HepG2 (cell line): ENCODE data around the gene CCN6. TPM values are rescaled to one million over a fixed set of nuclear protein-coding genes. Genes with fewer than 3 reads are reported as not detected.

Source experiments
- ATAC-seq: fragments of 200-7000 bp; cut with Tn5 transposase; 3 replicates; pipeline ENCODE4 v1.9.1; 2020; ENCODE audit warnings: mild to moderate bottlenecking, moderate library complexity
- BruUV-seq: library from RNA; stranded (reverse); fragments of 400-500 nt; replicated peaks from 2 replicates; lab custom pipeline; 2021; lab: Mats Ljungman, UMichigan
- CTCF ChIA-PET: fragments of 300-600 bp; formaldehyde crosslinking; extraction: SDS; loops from one replicate; lab custom pipeline; 2021; ENCODE audit warnings: low total read pairs, inconsistent platforms, low intra/inter-chr PET ratio; lab: Yijun Ruan, JAX
- POLR2A ChIA-PET: fragments of 350-600 bp; sonication (Branson Sonifier 250); formaldehyde crosslinking; loops from one replicate; lab custom pipeline; 2020; ENCODE audit warnings: antibody characterized with exemption, inconsistent platforms; lab: Yijun Ruan, JAX
- DNase-seq: peaks from one replicate; pipeline ENCODE4 v3.0.0-alpha.2; 2015; ENCODE audit warnings: low spot score
- FAIRE-seq: peaks from 3 replicates; lab custom pipeline; 2011; peaks lifted over from hg19 to GRCh38; lab: Jason Lieb, UNC
- H2AFZ ChIP-seq: one replicate; pipeline ENCODE4 v1.6.1; 2011; ENCODE audit warnings: low read length, inconsistent platforms
- H3K27ac ChIP-seq: fragments of 300-600 bp; 3 replicates; pipeline ENCODE4 v1.8.0; 2011; ENCODE audit warnings: mixed run types, mild to moderate bottlenecking, mixed read lengths, low read length, inconsistent platforms; ENCODE audit not compliant: insufficient read depth; ENCODE audit errors: extremely low read length
- H3K27me3 ChIP-seq, 2 experiments: fragments of 200-600 bp in 1 of 2; 2 replicates in 1 of 2; 3 replicates in 1 of 2; pipeline versions ENCODE4 v1.6.0 to v1.8.0; 2011; ENCODE audit warnings: low read length in 2 of 2, mild to moderate bottlenecking in 2 of 2, moderate library complexity in 2 of 2, inconsistent platforms in 1 of 2; ENCODE audit not compliant: insufficient read depth in 2 of 2, control insufficient read depth in 1 of 2
- H3K36me3 ChIP-seq, 2 experiments: fragments of 200-600 bp in 1 of 2; replicated peaks in 1 of 2; 2 replicates in 1 of 2; 3 replicates in 1 of 2; pipeline versions ENCODE4 v1.5.1 to v1.8.0; 2011; ENCODE audit warnings: low read length in 2 of 2, inconsistent platforms in 1 of 2; ENCODE audit not compliant: insufficient read depth in 2 of 2, control insufficient read depth in 1 of 2
- H3K4me1 ChIP-seq: 2 replicates; pipeline ENCODE4 v1.5.1; 2012; ENCODE audit warnings: low read length, inconsistent platforms; ENCODE audit not compliant: insufficient read depth
- H3K4me2 ChIP-seq: 2 replicates; pipeline ENCODE4 v1.6.0; 2011; ENCODE audit warnings: low read depth, low read length, inconsistent platforms
- H3K4me3 ChIP-seq, 3 experiments: fragments of 200-600 bp in 1 of 3; sonication (generic), shearing (Covaris generic) in 1 of 3; replicated peaks in 1 of 3; 2 replicates each; pipeline ENCODE4 v1.5.1; 2011 to 2016; ENCODE audit warnings: low read length in 3 of 3, inconsistent platforms in 2 of 3, low read depth in 2 of 3, mild to moderate bottlenecking in 2 of 3, control low read depth in 1 of 3, mixed read lengths in 1 of 3; ENCODE audit not compliant: insufficient read depth in 1 of 3
- H3K79me2 ChIP-seq: one replicate; pipeline ENCODE4 v1.6.1; 2011; ENCODE audit warnings: low read length, inconsistent platforms; ENCODE audit not compliant: insufficient read depth
- H3K9ac ChIP-seq: 2 replicates; pipeline ENCODE4 v1.6.0; 2011; ENCODE audit warnings: mild to moderate bottlenecking, low read depth, low read length, inconsistent platforms; ENCODE audit not compliant: insufficient read depth
- H3K9me3 ChIP-seq: 2 replicates; pipeline ENCODE4 v1.5.1; 2012; ENCODE audit warnings: mild to moderate bottlenecking, low read length
- H4K20me1 ChIP-seq: 2 replicates; pipeline ENCODE4 v1.6.0; 2011; ENCODE audit warnings: inconsistent platforms, mild to moderate bottlenecking, low read length, moderate library complexity; ENCODE audit not compliant: insufficient read depth
- ATF2 ChIP-seq: sonication (generic); formaldehyde crosslinking; IDR thresholded peaks from 2 replicates; pipeline ENCODE4 v1.4.0; 2020; ENCODE audit warnings: missing genetic modification reagents
- CREB1 ChIP-seq, 2 experiments: fragments of 450-650 bp in 1 of 2; IDR thresholded peaks; 2 replicates each; pipeline ENCODE4 v1.6.1; 2016 to 2017; ENCODE audit warnings: control low read depth in 1 of 2, mild to moderate bottlenecking in 1 of 2, missing compliant biosample characterization in 1 of 2, missing genetic modification characterization in 1 of 2
- GABPA ChIP-seq, 2 experiments: IDR thresholded peaks; 2 replicates each; pipeline ENCODE4 v1.6.1; 2011 to 2016; ENCODE audit warnings: low read depth in 2 of 2, low read length in 1 of 2, missing biosample characterization in 1 of 2, missing genetic modification characterization in 1 of 2
- HNRNPH1 ChIP-seq: fragments of 200-400 bp; formaldehyde crosslinking; optimal IDR thresholded peaks from 2 replicates; pipeline ENCODE3; 2017; ENCODE audit warnings: mild to moderate bottlenecking, low read depth, low read length
- KDM1A ChIP-seq: IDR thresholded peaks from 2 replicates; pipeline ENCODE4 v1.6.1; 2016; ENCODE audit warnings: missing compliant biosample characterization
- REST ChIP-seq, 2 experiments: IDR thresholded peaks; 2 replicates each; pipeline ENCODE4 v1.6.1; 2011 to 2012; ENCODE audit warnings: low read length in 2 of 2, borderline replicate concordance in 1 of 2, low read depth in 1 of 2, mild to moderate bottlenecking in 1 of 2, moderate library complexity in 1 of 2
- TEAD3 ChIP-seq: optimal IDR thresholded peaks from 2 replicates; pipeline ENCODE3; 2016; ENCODE audit warnings: borderline replicate concordance
- TOE1 ChIP-seq: sonication (generic); formaldehyde crosslinking; IDR thresholded peaks from 2 replicates; pipeline ENCODE4 v1.4.0; 2020; ENCODE audit warnings: mild to moderate bottlenecking, missing genetic modification reagents
- ZNF772 ChIP-seq: sonication (generic); formaldehyde crosslinking; IDR thresholded peaks from 2 replicates; pipeline ENCODE4 v1.5.0; 2020; ENCODE audit warnings: mild to moderate bottlenecking, missing genetic modification reagents
- WGBS: methylation state at CpG from one replicate; pipeline ENCODE4 v1.1.6; 2017; ENCODE audit warnings: low lambda C conversion rate; 5-methylcytosine and 5-hydroxymethylcytosine counted together
- in situ Hi-C: cut with HindIII; loops from 2 replicates; pipeline ENCODE4 v1.10.0; 2017; ENCODE audit warnings: low pct_unique_long_range_greater_than_20kb; ENCODE audit not compliant: extremely low pct_ligation_motif_present
- intact Hi-C: fragments of 100-400 bp; cut with micrococcal nuclease; formaldehyde crosslinking; loops from one replicate; pipeline ENCODE4 v1.10.0; 2022; ENCODE audit not compliant: unreplicated experiment
- polyA plus RNA-seq, 8 experiments: library from polyadenylated mRNA; depleted of rRNA in 3 of 8; stranded (reverse) in 7 of 8; unstranded in 1 of 8; fragments of >200 nt; fragmentation: Illumina TruSeq in 4 of 8; extraction: Trizol in 4 of 8; gene quantifications; 2 replicates each; pipeline versions ENCODE4 v1.2.1 to v1.2.3, GENCODE V29; 2011 to 2016; ENCODE audit warnings: low read depth in 4 of 8, missing spikeins in 1 of 8, mixed read lengths in 1 of 8; ENCODE audit not compliant: insufficient read depth in 1 of 8
- total RNA-seq, 5 experiments: library from RNA; depleted of rRNA; stranded (reverse); fragments of >200 nt; fragmentation: Illumina TruSeq; extraction: Trizol; gene quantifications; 2 replicates each; pipeline ENCODE4 v1.2.3, GENCODE V29; 2016; ENCODE audit warnings: low read depth in 1 of 5

CCN6 gene
- total and polyA plus RNA-seq, 2 of the 13 experiments (the other 11 are each of a cell fraction or from before 2014, with no cell fraction given), result not detected

- TF ChIP-seq ZNF772 (CRISPR knock-in tag) (no peak), REST (IDR thresholded peaks at IDR 0.05; ENCODE audit: borderline replicate concordance in 1 of 2, low read depth in 1 of 2, low read length in 2 of 2) (no peak), TOE1 (CRISPR knock-in tag) (no peak), KDM1A (no peak), GABPA (IDR thresholded peaks at IDR 0.05; ENCODE audit: low read depth, low read length) (no peak), GABPA (CRISPR knock-in tag; IDR thresholded peaks at IDR 0.05; ENCODE audit: low read depth) (no peak), ATF2 (CRISPR knock-in tag) (no peak)
- TF ChIP-seq, all 625 proteins: peak for 0
Measured at GRCh38 chr6:112036088-112036637, 17.7 kb upstream of the CCN6 start (continued).

- Histone ChIP-seq H3K27me3 (peaks cover 0 to 10% of the 10 kb centered on the region in 2 experiments; a peak in 3 of 5 replicates), H3K27ac (no peak overlapping the region), H3K4me1 (no peaks in the 10 kb centered on the region), H3K4me3 (no peak overlapping the region), H3K9ac (no peak overlapping the region), H4K20me1 (no peaks in the 10 kb centered on the region), H3K4me2 (no peak overlapping the region), H3K79me2 (no peaks in the 10 kb centered on the region), H3K36me3 (no peaks in the 10 kb centered on the region), H2AFZ (no peak overlapping the region), H3K9me3 (no peaks in the 10 kb centered on the region)
- ChIA-PET CTCF (no interaction called here), POLR2A (no interaction called here)
- DNase-seq (no peak), FAIRE-seq (no peak), ATAC-seq (no peak)
- in situ Hi-C loops, result no loop called here
- TF ChIP-seq TEAD3 (CRISPR knock-in tag) (no peak), HNRNPH1 (no peak), CREB1 (IDR thresholded peaks at IDR 0.05) (0 out of 2 replicates have a peak, but pooled peaks have one; percentile 21), CREB1 (CRISPR knock-in tag; IDR thresholded peaks at IDR 0.05) (no peak)
- WGBS, result 65% methylated on average over 8 of the region's 8 CpGs
- intact Hi-C loops, result no loop called here
- BruUV-seq, result no TSS peak
Measured at GRCh38 chr6:112037783-112038216, 16.1 kb upstream of the CCN6 start.
